Central memory CD4-positive, alpha-beta T cell (primary cell): ENCODE results near the gene MYLK4.

Experiments
- DNase-seq: peaks from one replicate; pipeline ENCODE4 v3.0.0; 2022

MYLK4 gene

GRCh38 chr6:2625581-2625980, 125.1 kb downstream of the MYLK4 start:
- DNase-seq: no peak

GRCh38 chr6:2624177-2624576, 126.5 kb downstream of the MYLK4 start:
- no peak for DNase-seq

GRCh38 chr6:2623295-2623694, 127.4 kb downstream of the MYLK4 start:
- DNase-seq: no peak

- no peak for DNase-seq
These were observed 128.1 kb downstream of the MYLK4 start for GRCh38 chr6:2622671-2623070.

GRCh38 chr6:2619651-2620050, 131.1 kb downstream of the MYLK4 start:
- DNase-seq: no peak

- no peak for DNase-seq
These were observed 133.0 kb downstream of the MYLK4 start for GRCh38 chr6:2617729-2618128.

GRCh38 chr6:2616811-2617210, 133.9 kb downstream of the MYLK4 start:
- DNase-seq: no peak

GRCh38 chr6:2615251-2615650, 135.5 kb downstream of the MYLK4 start:
- no peak for DNase-seq

GRCh38 chr6:2614846-2615245, 135.9 kb downstream of the MYLK4 start:
- DNase-seq: no peak

GRCh38 chr6:2614155-2614554, 136.6 kb downstream of the MYLK4 start:
- DNase-seq: no peak
